CD1c-positive myeloid dendritic cell (primary cell): ENCODE measurements around the gene NCMAP.

Experiments
- DNase-seq: peaks from one replicate; pipeline ENCODE4 v3.0.0-alpha.2; 2016; ENCODE audit errors: extremely low spot score

Gene NCMAP

DNA sequence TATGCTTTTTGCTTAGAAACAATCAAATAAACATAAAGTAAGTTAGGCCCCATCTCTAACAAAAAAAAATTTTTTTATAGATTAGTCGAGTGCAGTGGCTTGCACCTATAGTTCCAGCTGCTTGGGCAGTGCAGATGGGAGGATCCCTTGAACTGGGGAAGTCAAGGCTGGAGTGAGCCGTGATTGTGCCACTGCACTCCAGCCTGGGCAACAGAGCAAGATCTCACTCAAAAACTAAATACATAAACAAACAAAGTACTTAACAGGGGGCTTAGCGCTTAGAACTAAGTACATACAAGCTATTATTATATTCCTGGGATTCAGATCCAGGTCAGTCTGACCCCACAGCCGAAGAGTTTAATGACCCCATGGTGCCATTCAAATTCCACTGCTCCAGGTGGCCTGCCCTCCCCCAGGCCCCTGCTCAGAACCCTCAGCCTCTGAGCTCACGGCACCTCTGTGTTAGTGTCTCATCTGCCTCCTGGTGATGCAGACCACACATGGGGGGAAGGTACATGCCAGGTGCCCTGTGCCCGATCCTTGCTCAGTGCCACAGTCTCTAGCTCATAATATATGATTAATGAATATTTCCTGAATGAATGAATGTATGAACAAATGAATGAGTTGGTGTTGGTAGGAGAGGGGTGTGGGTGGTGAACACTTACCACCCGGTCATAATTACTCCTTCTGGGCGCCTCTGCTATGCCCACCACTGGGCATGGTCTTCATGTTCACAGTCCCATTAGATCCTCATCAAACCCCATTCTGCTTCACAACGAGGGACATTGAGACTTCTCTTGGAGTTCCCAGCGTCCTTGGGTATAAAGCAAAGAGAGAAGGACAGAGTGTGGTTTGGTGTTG is 14.6 kb downstream of the NCMAP start:
- DNase-seq = no peak

DNA sequence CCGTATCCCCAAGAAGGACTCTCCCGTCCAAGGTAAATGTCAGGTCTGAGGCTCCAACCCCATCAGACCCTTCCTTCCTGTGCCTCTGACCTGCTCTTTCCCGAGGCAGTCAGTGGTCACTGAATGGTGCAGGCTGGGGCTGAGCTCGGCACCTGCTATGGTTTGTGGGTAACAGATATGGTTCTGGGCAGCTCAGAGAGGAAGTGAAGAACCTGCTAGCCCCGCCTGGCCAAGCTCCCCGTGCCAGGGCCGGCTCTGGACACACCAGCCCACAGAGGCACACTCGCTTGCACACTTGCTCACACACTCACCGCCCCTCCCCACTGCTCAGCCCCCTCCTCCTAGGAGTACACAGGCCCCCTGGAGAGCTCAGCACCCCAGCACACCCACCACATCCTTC is 16.4 kb downstream of the NCMAP start:
- no peak for DNase-seq

DNA sequence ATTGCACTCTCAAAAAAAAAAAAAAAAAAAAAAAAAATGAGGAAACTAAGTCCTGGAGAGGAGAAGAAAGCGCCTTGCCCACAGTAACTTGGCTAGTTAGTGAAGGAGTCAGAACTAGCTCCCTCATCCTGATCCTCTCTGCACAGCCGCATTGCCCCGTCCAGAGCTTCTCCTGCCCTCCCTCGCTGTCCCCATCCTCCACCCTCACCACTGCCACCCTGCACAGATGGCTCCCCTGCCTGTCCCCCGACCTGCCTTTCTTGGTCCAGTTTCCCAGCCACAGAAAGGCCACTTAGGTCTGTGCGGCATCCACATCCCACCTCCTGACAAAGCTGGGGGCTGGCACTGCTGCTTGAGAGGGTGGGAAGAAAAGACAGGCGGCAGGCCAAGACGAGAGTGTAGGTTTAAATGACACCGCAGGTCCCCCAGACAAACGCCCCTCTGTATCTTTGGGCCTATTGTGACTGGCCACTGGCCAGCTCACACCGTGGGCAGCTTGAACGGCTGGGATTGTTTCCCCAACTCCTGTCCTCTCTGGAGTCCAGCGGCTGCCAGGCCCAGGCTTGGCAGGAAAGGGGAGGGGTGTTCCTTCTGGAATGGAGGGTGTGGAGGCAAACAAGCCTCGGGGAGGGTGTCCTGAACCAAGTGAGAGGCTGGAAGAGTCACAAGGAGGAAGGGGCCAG is 20.2 kb downstream of the NCMAP start:
- no peak for DNase-seq

DNA sequence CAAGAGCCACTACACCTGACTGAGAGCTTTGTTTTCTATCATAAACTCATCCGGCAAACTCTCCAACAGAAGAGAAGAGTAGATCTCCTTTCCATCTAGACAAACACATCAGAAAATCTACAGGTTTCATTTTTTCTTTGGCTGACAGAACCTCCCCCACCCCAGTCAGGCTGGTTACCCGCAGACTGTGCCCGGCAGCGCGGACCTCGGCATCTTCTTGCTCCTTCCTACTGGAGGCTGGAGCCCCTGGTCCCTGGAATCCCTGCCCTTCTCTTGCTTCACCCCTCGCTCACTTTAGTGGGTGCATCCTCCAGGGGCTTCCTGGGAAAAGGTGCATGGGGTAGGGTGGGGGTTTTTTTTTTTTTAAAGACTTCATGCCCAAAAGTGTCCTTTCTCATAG is 23.0 kb downstream of the NCMAP start:
- no peak for DNase-seq

DNA sequence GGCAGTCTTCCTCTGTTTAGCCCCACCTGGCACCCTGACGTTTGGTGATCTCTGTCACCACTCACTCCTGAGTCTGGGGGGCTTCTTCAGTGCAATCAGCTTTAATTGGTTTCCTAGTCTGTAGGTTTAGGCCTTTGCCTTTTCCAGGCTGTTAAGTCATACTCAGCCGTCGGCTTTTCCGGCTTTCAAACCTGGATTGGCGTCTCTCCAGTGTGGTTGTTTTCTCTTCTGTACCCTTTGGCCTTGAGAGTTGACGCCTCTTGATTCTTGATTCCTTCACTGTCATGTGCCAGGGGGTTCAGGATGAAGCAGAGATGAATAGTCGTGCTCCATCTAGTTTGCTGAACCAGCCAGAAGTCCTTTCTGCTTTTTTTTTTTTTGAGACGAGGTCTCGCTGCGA is 24.9 kb downstream of the NCMAP start:
- DNase-seq = no peak

DNA sequence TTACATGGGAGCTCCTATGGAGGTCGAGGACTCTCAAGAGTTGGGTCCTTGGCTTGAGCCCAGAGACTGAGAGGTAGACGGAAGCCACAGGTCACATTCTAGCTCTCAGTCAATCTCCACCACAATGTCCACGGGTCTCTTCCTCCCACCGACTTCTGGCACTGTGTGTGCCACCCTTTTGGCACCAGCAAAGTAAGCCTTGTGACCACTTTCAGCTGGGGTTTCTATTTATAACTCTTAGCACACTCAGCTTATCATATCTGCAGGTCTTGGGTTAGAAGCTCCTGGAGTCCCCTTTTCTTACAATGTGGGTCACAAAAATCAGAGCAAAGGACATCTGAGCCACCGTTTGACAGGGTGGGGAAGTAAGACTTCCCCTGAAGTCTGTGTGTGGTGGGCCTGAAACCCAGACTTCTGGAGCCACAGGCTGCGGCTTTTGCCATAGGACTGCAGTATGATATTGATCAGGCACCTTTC is 28.3 kb downstream of the NCMAP start:
- DNase-seq = peak; percentile 1

DNA sequence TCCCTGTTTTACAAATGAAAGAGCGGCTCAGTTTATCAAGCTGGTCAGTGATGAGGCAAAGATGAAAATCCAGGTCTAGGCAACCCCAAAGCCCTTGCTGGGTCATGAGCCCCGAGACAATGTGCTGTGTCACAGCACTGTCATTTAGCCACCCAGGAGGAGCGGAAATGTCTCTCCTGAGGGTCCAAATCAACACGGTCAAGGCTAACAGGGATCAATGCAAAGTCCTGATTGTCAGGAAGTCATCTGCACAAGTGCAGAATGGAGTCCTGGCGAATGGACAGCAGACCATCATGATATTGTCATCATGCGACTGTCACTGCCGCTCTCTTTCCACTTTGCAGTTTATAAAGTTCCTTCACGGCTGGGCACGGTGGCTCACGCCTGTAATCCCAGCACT is 30.2 kb downstream of the NCMAP start:
- DNase-seq = no peak

DNA sequence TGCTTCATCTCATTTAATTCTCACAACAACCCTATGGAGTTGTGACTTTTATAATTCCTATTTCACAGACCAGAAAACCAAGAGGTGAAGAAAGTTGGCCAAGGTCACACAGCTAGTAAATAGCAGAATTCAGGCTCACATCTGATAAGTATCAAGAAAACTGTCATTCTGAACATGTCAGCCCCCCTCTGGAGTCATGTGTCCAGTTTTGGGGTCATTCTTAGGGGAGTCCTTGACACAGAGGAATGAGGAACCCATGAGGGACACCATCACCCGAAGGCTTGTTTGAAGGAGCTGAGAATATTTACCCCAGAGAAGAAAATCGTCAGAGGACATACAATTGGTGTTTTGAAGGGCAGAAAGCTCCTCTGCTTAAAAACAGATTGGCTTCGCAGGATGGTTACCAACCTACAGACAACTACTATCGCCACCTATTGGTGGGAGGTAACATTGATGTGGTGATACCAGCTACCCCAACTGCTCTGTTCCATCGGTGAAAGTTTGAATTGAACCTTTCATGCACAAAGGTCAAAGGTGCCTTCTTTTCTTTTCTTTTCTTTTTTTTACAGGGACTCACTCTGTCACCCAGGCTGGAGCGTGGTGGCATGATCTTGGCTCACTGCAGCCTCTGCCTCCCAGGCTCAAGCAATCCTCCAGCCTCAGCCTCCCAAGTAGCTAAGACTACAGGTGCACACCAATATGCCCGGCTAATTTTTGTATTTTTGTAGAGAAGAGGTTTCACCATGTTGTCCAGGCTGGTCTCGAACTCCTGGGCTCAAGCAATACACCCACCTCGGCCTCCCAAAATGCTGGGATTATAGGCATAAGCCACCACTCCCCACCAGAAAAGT is 31.3 kb downstream of the NCMAP start:
- peak; percentile 74 for DNase-seq

DNA sequence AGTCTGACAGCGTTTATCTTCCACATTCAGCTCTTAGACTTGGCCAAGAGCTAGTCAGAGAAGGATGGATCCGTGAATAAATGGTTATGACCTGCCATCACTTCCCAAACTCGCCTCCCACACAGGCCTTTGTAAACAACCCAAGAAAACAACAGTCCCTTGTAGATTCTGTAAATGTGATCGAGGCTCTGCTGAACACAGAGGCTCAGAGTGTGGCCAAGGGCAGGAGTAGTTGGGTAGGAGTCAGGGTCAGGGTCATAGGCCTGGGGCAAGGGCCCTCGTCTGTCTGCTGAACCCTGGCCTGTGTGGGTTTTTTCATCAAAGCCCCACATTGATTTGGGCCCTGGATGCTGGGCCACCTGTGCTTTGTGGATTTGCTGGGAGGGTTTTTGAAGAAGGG is 32.7 kb downstream of the NCMAP start:
- DNase-seq = no peak

DNA sequence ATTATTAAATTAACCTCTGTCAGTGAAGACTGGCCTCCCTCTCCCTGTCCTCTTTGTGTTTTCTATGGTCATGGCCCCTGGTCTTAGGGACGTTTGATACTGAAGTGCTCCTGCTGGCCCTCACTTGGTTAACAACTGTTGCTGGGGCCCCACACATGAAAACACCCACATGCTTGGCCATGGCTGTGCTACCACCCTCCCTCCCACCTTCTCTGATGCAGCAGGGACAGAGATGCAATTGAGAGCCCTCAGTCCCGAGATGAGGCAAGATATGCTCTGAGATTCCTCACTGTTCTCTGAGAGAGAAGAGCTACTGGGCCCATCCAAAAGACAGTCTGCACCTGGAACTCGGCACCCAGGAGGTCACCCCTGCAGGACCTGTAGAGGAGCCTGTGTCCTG is 33.3 kb downstream of the NCMAP start:
- no peak for DNase-seq

DNA sequence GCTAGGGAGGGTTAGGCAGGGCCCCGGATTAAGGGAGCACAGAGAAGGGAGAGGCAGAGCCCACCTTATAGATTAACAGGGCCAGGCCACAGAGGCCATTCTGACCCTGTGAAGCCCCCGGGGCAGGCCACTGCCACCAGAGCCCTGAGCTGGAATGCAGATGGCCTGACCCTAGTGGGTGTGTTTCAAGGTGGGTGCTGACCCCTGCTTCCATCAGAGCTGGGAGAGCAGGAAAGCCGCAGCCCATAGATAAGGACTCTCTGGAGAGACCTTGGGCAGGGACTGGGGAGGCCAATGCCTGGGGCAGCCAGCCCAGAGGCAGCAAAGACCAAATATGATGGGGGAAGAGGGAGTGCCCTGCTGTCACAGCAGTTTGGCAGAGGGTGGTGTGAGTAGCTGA is 35.9 kb downstream of the NCMAP start:
- no peak for DNase-seq

DNA sequence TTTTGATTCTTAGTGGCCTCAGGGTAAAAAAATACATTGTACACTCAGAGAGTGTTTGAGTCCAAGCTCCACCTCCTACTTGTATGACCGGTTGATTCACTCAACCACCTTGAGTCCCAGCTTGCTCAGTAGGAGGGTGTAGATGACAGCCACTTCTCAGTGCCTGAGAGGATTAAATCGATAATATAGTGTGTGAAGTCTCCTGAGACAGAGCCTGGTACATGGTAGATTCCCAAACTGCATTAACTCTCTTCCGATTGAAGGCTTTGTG is 38.4 kb downstream of the NCMAP start:
- no peak for DNase-seq

DNA sequence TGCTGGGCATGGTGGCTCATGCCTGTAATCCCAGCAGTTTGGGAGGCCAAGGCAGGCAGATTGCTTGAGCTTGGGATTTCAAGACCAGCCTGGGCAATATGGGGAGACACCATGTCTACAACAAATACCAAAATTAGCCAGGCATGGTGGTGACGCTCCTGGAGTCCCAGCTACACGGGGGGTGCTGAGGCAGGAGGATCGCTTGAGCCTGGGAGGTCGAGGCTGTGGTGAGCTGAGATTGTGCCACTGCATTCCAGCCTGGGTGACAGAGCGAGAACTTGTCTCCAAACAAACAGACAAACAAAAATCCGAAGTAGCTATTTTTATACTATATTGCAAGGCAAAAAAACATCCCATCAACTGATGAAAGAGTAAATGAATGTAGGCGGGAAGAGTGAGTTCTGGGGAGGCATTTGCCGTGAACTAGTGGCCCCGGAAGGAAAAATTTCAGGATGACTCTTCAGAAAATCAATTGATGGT is 40.6 kb downstream of the NCMAP start:
- DNase-seq = no peak

DNA sequence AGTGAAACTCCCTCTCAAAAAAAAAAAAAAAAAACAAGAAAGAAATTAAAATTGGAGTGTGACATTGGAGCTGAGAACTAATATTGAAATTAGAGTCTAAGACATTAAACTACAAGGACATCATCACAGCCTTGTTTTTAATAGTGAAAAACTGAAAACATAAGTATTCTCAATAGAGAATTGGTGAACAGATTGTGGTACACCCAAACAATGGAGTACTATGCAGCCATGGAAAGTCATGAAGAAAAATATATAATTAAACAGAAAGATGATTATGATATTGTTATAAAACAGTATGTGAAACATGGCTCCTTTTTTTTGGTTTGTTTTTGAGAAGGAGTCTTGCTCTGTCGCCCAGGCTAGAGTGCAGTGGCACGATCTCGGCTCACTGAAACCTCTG is 43.4 kb downstream of the NCMAP start:
- DNase-seq = no peak

DNA sequence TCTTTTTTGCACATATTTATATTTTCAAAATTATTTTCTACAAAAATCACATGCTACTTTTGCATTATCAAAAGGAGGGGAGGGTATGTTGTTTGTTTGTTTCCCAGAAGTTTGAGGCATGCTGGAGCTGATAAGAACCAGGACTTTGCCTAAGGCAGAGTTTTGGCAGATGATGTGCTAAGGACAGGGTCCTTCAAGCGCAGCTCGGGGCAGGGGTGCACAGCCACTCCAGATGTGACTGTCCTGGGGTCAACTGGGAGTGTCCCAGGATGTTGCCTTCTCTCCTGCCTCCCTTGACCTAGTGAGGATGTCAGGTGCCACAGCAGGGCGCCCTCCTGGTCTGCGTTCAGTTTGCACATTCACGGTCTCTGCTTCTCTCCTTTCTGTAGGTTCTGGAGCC is 44.7 kb downstream of the NCMAP start:
- DNase-seq = no peak

DNA sequence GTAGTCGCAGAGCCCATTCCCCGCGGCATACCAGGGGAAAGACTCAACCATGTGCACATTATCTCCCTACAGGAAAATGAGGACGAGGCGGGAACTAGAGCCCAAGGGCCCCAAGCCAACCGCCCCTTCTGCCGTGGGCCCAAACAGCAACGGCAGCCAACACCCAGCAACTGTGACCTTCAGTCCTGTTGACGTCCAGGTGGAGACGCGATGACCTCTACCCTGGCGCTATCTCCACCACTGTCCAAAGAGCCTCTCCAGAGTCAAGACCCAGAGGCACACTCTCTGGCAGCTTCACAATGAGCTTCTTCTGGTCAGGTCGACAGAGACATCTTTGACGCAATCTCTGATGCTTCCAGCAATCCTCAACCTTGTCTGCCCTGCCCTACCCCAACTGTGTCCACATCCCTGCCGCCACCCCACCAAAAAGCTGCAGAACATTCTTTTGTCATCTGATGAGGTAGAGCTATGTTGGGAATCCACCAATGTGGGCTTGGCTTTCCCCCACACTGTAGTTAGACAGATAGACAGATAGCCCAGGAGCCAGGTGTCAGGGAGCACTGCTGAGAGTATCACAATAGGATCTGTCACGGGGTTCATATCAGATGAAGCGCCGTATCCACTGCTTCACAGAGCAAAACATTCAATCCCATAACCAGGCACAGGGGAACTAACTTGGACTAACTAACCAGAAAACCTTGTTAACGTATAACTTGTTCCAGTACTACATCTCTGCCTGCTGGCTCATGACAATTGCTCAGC is 49.8 kb downstream of the NCMAP start:
- DNase-seq = no peak

DNA sequence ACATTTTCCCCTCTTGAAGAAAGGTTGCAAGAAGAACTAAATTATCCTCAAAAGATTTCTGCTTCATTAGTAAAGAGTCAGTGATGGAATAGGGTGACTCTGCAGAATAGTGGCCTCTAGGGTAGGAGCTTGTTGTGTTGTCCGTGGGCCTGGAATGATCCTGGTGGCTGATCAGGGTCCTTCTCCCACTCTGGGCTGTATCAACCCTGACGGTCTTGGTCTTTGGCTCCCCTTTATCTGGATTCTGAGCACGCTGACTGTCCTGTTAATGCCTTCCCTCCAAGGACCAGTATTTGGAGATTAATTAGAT is 50.4 kb downstream of the NCMAP start:
- DNase-seq = no peak

DNA sequence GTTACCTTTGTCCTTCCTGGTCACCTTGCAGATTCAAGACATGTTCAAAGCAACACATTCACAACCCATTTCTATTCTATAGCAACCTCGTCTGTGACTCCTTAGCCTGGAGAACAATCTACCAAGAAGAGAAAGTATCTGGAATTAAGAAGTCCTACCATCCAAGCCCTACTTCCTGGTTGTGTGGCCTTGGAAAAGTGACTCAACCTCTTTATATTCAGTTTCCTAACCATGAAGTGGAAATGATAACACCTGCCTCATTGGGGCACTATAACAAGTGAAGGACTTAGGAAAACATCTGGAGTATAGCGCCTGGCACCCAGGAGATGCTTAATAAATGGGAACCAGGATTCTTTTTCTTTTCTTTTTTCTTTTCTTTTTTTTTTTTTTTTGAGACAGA is 50.7 kb downstream of the NCMAP start:
- DNase-seq = no peak

DNA sequence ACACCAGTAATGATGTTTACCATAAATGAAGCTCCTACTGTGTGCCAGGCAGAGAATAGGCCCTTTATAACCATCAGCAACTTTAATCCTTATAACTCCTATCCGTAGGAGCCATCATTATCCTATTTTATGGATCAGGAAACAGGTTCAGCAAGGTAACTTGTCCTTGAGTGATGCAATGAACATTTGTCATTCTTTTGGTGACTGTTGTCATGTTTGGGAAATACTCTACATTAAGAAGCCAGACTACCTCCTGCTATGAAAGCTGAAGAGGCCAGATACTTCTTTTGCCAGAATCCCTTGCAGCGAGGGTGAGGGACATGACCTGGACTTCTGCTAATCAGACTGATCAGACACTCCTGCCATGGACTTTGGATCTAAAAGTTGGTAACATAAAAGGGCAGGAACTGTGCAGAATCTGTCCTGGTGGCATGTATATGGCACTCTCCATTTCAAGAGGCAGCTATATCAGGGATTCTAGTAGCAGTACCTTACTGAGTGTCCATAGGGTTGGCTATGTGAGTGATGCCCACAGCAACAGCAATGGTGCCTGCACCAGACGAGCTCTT is 54.1 kb downstream of the NCMAP start:
- DNase-seq = no peak

DNA sequence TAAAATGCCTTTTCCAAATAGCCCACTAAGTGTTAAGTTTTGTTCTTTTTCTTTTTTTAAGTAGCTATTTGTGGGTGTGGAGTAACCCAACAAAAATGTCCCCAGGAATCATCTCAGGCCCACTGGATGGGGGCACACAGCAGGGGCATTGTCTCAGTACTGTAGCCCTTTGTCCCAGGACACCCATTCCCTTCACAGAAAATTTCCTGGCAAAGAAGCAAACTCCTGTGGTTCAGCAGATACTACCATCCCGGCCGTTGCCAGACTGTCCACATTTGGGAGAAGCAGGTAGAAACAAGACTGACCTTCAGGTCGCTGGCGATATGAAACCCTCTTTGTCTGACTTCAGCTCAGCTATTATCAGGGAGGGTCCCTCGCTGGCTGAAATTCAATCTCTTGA is 63.5 kb downstream of the NCMAP start:
- no peak for DNase-seq

DNA sequence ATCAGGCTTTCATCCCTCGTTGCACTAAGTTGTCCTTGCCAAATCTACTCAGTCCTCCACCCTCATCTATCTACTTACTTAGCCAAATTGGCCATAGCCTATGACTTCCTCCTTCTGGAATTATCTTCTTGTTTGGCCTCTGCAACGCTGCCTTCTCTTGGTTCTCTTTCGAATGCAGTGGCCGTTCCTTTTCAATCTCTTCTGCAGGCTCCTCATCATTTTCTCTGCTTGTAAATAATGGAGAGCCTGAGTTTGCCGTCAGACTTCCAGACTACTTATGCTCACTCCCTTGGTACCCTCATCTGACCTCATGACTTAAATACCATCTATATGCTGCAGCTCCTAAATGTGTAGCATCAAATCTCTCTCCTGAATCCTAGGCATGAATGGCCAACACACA is 64.8 kb downstream of the NCMAP start:
- DNase-seq = no peak

DNA sequence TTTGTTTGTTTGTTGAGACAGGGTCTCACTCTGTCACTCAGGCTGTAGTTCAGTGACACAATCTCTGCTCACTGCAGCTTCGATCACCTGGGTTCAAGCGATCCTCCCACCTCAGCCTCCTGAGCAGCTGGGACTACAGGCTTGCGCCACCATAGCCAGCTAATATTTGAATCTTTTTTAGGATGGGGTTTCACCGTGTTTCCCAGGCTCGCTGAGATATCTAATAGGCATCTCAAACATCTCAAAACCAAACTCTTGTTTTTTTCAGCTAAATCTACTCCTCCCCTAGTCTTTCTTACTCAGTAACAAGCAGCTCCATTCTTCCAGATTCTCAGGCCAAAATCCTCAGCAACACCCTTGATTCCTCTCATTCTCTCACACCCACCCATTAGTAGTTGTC is 65.2 kb downstream of the NCMAP start:
- DNase-seq = no peak
